ENCODE results near the gene CALD1. TPM values are rescaled to one million over a fixed set of nuclear protein-coding genes. Genes with fewer than 3 reads are reported as not detected.

The CALD1 gene
- total and polyA plus RNA-seq, 2 experiments from 2014 or later: 132 to 842 TPM

DNA sequence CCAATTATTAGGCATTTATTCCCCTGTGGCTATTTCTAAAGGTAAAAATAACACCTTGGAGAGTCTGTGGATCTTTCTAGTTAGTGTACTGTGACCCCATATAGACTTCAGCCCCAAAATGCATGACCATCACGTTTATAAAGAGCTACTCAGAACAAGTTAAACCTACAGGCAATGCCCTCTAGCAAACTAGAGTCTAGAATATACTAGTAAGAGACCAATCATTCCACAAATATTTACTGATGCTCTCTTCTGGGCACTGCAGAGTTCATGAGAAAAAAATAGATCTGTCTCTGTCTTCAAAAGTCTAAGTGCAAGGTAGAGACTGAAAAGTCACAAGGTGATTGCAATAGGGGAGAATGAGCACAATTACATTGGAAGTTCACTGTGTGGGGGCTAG is 20.5 kb upstream of the CALD1 start (continued):
- TF ChIP-seq, protein P1, sequence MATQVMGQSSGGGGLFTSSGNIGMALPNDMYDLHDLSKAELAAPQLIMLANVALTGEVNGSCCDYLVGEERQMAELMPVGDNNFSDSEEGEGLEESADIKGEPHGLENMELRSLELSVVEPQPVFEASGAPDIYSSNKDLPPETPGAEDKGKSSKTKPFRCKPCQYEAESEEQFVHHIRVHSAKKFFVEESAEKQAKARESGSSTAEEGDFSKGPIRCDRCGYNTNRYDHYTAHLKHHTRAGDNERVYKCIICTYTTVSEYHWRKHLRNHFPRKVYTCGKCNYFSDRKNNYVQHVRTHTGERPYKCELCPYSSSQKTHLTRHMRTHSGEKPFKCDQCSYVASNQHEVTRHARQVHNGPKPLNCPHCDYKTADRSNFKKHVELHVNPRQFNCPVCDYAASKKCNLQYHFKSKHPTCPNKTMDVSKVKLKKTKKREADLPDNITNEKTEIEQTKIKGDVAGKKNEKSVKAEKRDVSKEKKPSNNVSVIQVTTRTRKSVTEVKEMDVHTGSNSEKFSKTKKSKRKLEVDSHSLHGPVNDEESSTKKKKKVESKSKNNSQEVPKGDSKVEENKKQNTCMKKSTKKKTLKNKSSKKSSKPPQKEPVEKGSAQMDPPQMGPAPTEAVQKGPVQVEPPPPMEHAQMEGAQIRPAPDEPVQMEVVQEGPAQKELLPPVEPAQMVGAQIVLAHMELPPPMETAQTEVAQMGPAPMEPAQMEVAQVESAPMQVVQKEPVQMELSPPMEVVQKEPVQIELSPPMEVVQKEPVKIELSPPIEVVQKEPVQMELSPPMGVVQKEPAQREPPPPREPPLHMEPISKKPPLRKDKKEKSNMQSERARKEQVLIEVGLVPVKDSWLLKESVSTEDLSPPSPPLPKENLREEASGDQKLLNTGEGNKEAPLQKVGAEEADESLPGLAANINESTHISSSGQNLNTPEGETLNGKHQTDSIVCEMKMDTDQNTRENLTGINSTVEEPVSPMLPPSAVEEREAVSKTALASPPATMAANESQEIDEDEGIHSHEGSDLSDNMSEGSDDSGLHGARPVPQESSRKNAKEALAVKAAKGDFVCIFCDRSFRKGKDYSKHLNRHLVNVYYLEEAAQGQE (IDR thresholded peaks at IDR 0.05; ENCODE audit: unreplicated experiment): no peak
- TF ChIP-seq CREB1 (CRISPR knock-in tag; IDR thresholded peaks at IDR 0.05; ENCODE audit: low read depth) (no peak), ZNF114 (CRISPR knock-in tag; IDR thresholded peaks at IDR 0.05) (no peak), POLR2AphosphoS5 (IDR thresholded peaks at IDR 0.05; ENCODE audit: low read depth) (no peak), EZH2 (IDR thresholded peaks at IDR 0.05; ENCODE audit: low read depth, unreplicated experiment) (no peak), EZH2phosphoT487 (IDR thresholded peaks at IDR 0.05; ENCODE audit: unreplicated experiment) (no peak), NANOG (IDR thresholded peaks at IDR 0.05; ENCODE audit: borderline replicate concordance) (no peak)

DNA sequence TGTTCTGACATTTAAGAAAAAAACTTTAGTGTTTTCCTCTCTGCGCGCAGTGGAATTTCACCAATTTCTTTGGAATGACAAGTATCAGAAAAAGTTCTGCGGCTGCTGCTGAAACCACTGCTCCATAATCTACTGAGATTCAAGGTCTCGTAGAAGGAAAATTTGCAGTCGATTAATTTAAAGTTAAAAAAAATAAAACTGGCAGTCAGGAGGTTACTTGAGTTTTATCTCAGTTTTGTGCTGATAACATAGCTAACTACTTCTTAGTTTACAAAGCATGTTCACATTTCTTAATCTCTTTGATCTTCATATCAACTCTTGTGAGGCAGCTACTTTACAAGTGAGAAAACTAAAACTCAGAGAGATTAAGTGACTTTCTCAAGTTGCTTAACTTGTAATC is 18.2 kb upstream of the CALD1 start:
- Histone ChIP-seq H3K79me2 (replicated peaks; ENCODE audit: insufficient read depth) (no peaks in the 10 kb centered on the region), H4K20me1 (replicated peaks; ENCODE audit: insufficient read depth) (no peaks in the 10 kb centered on the region), H2AFZ (no peak overlapping the region; the same call in 1 of the 2 replicates), H3K4me2 (no peak overlapping the region), H3K27ac (ENCODE audit: low read depth) (no peak overlapping the region), H3K27me3 (ENCODE audit: insufficient read depth) (no peaks in the 10 kb centered on the region), H3F3A (replicated peaks; ENCODE audit: low read depth) (no peaks in the 10 kb centered on the region), H3K4me3 (no peak overlapping the region), H3K9me2 (ENCODE audit: insufficient read depth) (no peaks in the 10 kb centered on the region), H3K36me3 (ENCODE audit: insufficient read depth) (no peaks in the 10 kb centered on the region), H3K4me1 (ENCODE audit: insufficient read depth) (peaks cover 3% of the 10 kb centered on the region; the same call in 1 of the 2 replicates)
- Mint-ChIP-seq H3K4me3 (no peak overlapping the region), H3K27me3 (ENCODE audit: insufficient read depth, low read depth, poor library complexity) (no peaks in the 10 kb centered on the region), H3K36me3 (ENCODE audit: low read depth) (no peaks in the 10 kb centered on the region), H3K4me1 (no peaks in the 10 kb centered on the region), H3K9me3 (no peaks in the 10 kb centered on the region), H3K27ac (no peak overlapping the region)
- DNase-seq (ENCODE audit: low spot score) (no peak), ATAC-seq (no peak)
- TF ChIP-seq, protein P1 (IDR thresholded peaks at IDR 0.05; ENCODE audit: unreplicated experiment): no peak
- TF ChIP-seq, protein P2, sequence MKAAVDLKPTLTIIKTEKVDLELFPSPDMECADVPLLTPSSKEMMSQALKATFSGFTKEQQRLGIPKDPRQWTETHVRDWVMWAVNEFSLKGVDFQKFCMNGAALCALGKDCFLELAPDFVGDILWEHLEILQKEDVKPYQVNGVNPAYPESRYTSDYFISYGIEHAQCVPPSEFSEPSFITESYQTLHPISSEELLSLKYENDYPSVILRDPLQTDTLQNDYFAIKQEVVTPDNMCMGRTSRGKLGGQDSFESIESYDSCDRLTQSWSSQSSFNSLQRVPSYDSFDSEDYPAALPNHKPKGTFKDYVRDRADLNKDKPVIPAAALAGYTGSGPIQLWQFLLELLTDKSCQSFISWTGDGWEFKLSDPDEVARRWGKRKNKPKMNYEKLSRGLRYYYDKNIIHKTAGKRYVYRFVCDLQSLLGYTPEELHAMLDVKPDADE (IDR thresholded peaks at IDR 0.05): no peak
- no peak for TF ChIP-seq ZNF114 (CRISPR knock-in tag; IDR thresholded peaks at IDR 0.05)
- TF ChIP-seq, protein P3, sequence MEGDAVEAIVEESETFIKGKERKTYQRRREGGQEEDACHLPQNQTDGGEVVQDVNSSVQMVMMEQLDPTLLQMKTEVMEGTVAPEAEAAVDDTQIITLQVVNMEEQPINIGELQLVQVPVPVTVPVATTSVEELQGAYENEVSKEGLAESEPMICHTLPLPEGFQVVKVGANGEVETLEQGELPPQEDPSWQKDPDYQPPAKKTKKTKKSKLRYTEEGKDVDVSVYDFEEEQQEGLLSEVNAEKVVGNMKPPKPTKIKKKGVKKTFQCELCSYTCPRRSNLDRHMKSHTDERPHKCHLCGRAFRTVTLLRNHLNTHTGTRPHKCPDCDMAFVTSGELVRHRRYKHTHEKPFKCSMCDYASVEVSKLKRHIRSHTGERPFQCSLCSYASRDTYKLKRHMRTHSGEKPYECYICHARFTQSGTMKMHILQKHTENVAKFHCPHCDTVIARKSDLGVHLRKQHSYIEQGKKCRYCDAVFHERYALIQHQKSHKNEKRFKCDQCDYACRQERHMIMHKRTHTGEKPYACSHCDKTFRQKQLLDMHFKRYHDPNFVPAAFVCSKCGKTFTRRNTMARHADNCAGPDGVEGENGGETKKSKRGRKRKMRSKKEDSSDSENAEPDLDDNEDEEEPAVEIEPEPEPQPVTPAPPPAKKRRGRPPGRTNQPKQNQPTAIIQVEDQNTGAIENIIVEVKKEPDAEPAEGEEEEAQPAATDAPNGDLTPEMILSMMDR (conservative IDR thresholded peaks at IDR 0.05; ENCODE audit: low read depth in 2 of 2): no peak
- no peak for TF ChIP-seq CREB1 (CRISPR knock-in tag; IDR thresholded peaks at IDR 0.05; ENCODE audit: low read depth)
- TF ChIP-seq ZNF331 (CRISPR knock-in tag; IDR thresholded peaks at IDR 0.05; ENCODE audit: low read depth): no peak
- no peak for TF ChIP-seq EZH2phosphoT487 (IDR thresholded peaks at IDR 0.05; ENCODE audit: unreplicated experiment)
- no peak for TF ChIP-seq POLR2AphosphoS5 (IDR thresholded peaks at IDR 0.05; ENCODE audit: low read depth)
- TF ChIP-seq STAT1 (IDR thresholded peaks at IDR 0.05; ENCODE audit: unreplicated experiment): no peak
- no peak for TF ChIP-seq JUNB (IDR thresholded peaks at IDR 0.05; ENCODE audit: unreplicated experiment)

All from GM23338 (cell line).